Stimulated activated CD8-positive, alpha-beta memory T cell treated with anti-CD3 and anti-CD28 coated beads, Interleukin-7, amount 100 ng/mL, for 48 hours (primary cell): ENCODE measurements around the gene PPIF.
"Not testable (repeated sequence)": the region's sequence is repeated elsewhere in the genome, so short reads cannot be mapped to it uniquely, and the experiment has no call there.

ENCODE experiments used
- DNase-seq, 2 donors: peaks; one replicate each; pipeline ENCODE4 v3.0.0-alpha.2; 2020; ENCODE audit warnings: low read depth in 1 of 2; ENCODE audit errors: extremely low read depth in 1 of 2

The PPIF gene

DNA sequence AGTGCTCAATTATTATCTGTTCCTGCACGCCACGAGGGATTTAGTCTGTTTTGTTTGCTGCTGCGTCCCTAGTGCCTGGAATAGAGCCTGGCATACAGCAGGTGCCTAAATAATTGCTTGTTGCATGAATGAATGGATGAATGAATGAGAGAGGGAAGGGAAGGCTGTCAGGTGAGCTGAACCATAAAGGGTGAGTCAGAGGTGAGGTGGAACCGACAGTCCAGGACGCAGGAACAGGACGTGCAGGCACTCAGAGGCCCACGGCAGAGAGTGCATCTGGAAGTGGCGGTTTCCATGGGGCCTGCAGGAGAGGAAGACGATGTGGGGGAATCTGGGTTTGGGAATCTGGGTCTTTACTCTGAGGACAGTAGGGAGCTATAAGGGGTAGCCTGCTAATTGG lies 17.7 kb upstream of the PPIF start:
- DNase-seq = no peak

DNA sequence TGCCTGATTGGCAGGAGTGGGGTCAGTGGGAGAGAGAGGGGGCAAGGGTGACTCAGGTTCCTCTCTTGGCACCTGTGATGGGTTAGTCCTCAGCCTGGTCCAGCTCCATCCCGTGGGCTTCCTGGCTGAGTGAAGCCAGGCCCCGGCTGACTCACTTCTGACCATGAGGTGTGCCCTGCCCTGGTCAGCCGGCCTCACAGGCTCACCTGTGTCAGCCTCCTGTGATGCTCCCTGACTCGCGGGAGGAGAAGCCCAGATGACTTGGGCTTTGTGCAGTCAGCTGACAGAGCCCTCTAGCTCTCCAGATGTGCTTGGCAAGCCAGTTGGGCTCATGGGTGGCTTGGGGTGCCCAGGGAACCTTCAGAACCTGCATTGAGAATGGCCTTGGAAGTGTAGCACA lies 16.0 kb upstream of the PPIF start:
- no peak for DNase-seq

DNA sequence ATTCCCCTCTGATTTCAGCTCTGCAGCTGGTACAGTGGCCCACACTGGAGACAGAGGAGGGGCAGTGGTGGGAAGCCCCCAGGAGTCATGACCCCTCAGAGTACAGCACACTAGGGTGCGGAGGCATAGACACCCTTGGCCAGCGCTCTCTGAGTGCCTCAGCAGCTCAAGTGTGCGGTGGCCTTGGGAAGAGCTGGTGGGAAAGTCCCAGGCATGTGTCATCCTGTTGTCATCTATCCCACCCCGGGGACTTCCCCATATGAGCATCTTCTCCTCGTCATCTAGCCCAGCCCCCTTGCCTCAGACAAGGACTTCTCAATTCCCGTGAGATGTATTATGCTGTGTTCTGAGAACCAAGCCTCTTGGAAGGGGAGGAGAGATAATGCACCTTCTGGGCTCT lies 15.6 kb upstream of the PPIF start:
- DNase-seq = peak; percentile 67 to 87

DNA sequence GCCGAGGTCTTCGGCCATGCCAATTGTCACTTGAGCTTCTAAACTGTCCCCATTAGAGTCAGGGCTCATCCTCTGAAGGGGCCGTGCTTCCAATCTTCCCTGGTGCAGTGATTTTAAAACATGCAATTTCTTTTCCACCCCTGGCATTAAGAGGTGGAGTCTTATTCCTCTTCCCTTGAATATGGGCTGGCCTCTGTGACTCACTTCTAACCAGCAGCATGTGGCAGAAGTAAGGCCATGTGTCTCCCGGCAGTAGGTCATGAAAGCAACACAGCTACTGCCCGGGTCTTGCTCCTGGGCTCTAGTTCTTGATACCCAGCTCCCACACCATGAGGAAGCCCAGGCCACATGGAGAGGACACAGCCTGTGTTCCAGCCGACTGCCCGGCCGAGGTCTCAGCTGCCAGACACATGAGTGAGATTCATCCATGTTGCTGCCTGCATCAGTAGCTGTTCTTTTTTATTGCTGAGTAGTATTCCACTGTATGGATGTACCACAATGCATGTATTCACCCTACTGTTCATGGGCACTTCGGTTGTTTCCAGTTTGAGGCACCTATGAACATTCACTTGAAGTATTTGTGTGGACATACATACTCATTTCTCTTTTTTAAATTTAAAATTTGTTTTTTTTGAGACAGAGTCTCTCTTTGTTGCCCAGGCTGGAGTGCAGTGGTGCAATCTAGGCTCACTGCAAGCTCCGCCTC lies 14.5 kb upstream of the PPIF start:
- DNase-seq = not testable (repeated sequence)

DNA sequence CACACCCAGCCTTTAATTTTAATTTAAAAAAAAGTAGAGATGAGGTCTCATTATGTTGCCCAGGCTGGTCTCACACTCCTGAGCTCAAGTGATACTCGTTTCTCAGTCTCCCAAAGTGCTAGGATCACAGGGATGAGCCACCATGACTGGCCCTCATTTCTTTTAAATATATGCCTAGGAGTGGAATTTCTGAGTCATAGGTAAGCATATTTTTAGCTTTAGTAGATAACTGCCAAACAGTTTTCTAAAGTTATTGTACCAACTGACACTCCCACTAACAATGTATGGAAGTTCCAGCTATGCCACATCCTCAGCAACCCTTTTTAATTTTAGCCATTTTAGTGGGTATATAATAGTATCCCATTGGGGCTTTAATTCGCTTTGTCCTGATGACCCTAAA lies 13.8 kb upstream of the PPIF start:
- DNase-seq = no peak

DNA sequence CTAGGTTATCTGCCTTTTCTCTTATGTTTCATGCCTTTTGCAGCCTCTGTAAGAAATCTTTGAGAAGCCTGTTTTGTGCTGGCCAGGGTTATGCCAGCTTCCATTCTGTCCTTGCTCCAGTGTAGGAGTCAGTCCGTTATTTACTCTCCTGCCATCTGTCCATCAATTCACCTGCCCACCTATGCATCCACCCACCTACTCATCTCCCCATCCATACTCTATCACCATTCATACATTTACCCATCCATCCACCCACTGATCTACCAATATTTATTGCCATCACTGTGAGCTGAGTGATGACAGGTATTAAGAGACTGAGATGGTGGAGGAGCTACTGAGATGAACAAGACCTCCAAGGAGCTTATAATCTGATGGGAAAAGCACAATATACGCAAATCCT lies 12.7 kb upstream of the PPIF start:
- DNase-seq = no peak

DNA sequence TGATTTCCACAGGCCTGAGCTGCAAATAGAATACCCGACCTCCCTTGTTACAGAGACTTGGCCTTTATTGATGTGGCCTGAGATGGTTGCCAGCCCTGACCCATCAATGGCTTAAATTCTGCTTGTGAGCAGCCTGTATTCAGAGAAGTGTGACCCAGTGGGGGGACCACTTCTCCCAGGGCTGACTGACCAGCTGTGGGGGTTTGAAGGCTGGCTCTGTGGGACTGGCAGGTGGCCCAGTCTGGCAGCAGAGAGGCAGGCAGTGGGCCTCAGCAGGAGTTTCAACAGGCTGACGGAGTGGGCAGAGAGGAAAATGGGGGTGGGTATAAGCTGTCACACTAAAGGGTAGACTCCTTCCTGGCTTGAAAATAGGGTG lies 12.2 kb upstream of the PPIF start:
- no peak for DNase-seq

DNA sequence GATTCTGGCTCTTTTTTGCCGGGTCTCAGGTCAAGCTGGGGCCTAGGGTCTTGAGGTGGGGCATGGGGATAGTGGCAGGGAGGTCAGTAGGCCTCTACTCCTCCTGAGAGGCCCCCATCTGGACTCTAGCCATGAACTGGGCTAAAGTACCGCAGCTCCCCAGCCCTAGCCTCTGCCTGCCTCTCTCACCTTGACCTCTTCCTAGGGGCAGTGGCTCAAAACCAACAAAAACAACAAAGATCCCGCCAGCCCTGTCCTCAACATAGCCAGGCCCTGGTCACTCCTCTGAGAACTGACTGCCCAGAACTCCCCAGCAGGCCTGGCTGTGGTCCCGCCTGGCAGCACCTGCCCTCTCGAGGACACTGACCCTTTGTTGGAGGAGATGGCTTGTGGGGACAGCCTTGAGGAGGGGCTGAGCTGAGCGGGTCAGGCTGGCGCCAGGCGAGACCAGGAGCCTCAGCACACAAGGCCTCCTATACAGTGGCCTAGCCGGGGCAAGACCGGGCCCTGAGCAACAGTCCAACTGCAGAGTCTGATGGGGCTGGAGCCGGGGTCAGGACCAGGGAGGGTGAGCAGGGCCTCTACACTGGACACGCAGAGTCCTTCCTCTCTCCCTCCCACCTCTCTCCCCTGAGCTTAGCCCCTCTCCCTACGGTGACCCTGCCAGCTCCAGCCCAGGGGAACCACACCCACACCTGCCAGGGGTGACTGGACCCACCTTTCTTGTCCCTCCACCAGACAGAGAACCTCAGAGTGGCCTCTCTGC lies 11.6 kb upstream of the PPIF start:
- no peak for DNase-seq

DNA sequence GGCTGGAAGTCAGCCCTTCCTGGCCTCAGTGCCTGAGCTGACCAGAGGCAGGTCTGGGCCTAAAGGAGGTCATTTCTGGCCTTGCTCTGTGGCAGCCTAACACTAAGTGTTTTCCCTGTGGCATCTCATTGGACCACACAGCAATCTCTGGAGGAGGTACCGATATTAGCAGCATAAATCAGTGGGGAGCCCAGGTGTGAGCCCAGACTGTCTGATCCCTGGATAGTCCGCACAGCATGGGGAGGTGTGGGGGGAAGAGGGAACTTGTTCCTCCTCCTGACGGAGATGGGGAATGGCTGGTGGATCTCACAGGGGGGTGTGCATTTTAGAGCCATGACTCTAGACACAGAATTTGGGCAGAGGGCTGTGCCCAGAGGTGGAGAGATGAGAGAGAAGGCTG lies 11.0 kb upstream of the PPIF start:
- DNase-seq = no peak

DNA sequence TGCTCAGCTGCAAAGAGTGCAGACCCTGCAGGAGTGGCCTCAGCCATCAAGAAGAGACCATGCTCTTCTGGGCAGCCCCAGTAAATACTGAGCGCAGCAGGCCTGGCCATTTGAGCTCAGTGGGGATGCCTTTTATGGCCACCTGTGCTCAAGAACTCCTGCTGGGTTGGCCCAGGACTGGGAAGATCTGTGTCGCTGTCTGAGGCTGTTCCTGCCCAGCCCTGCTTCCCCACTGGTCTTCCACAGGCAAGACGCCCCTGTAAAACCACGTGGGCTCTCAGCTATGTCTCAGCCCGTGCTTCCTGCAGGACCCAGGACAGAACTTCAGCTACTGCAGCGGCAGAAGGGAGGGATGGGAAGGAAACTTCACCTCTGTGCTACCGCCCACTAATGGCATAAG lies 10.5 kb upstream of the PPIF start:
- DNase-seq = no peak

DNA sequence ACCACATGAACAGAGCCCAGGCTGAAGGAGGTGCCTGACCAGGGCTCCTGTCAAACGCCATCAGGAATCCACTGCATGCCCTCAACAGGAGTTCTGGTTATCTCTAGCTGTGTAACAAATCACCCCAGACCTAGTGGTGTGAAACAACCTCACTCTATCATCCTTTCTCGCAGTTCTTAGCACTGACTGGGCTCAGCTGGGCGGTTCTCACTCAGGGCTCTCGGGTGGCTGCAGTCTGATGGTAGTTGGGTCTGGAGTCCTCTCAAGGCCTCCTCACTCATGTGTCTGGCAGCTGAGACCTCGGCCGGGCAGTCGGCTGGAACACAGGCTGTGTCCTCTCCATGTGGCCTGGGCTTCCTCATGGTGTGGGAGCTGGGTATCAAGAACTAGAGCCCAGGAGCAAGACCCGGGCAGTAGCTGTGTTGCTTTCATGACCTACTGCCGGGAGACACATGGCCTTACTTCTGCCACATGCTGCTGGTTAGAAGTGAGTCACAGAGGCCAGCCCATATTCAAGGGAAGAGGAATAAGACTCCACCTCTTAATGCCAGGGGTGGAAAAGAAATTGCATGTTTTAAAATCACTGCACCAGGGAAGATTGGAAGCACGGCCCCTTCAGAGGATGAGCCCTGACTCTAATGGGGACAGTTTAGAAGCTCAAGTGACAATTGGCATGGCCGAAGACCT lies 9.3 kb upstream of the PPIF start:
- not testable (repeated sequence) for DNase-seq

DNA sequence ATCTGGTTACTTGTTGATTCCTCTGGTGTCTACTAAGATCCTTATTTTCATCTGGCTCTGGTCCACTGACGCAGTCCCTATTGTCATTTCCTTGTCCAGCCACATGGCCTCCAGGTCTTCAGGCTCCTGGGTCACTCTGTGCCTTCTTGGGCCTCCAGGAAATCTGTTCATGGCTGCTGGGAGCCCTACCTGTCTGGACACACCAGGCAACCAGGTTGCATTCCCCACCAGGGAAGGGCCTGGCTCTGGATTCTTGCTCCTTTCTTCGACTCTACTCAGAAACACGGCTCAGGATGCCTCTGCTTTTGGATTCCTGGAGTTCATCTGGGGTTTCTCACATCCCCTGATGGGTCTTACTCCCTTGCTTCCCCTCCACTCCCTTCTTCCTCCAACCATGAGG lies 8.0 kb upstream of the PPIF start:
- DNase-seq = no peak

DNA sequence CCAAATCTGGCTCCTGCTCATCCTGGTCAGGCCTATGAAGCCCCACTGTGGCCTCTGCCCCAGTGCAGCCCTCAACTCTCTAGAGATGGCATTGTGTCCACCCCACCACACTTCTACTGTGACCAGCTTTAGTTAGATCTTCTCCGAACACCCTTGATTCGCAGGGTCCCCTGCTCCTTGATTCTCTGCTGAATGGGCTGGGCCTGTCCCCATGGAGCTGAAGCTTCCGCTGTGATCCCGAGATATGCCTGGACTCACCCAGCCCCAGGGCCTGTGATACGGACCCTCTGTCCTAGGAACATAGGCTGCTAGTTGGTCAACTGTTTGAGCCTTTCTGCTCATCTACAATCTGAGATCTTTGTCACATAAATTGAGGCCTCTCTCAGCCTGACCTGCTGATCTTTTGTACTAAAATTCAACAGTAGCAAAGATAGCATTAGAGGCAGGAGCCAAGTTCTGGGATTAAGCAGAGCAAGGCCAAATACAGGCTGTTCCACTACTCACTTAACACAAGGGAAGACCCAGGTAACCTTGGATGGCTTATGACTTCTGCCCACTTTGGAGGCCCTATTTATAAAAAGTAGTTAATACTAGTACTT lies 6.5 kb upstream of the PPIF start:
- no peak for DNase-seq

DNA sequence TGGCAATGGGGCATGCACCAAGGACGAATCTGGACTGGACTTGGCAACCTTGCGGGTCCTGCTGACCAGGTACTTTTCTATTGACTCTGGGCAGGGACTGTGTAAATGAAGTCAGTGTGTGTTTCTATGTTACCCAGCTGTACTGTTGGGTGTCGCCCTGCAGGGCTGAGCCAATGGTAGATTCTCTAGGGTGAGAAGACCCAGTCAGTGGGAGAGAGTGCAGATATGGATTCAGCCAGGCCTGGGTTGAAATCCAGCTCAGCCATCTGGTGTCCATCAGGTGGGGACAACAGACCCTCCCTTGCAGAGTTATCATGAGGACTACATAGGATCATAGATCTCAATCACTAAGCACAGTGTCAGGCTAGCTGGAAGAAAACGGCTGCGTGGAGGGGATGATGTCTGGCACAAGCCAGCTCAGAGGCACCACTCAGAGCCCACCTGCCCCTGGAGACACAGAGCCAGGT lies 4.9 kb upstream of the PPIF start:
- no peak for DNase-seq

DNA sequence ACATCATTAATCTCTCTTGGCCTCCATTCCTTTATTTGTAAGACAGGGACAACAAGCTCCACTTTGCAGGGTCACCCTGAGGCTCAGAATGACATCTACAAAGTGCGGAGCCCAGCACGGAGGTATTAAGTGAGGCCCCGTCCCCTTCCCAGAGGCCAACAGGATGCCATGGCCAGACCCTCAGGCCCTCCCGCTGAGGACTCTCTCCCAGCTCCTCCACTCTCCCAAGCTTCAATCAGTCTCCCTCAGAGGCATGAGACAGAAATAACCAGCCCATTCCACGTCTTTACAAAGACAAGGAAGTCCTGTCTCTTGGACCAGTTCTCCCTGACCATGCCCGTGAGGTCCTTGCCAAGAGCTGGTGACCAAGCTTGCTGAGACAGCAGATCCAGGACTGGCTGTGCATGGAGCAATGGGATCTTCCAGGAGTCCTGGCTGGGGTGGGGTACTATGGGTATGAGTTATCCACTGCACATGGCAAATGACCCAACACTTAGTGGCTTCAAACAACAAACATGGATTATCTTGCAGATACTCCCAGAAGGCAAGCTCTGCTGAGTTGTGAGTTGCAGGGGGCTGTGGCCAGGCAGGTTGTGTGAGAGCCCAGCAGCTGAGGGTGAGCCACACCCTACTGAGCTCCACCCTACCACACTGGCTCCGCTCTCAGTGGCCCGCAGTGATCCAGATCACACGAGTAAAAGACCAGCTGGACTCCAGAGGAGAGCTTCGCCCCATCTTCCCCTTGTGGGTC lies 4.3 kb upstream of the PPIF start:
- no peak for DNase-seq

DNA sequence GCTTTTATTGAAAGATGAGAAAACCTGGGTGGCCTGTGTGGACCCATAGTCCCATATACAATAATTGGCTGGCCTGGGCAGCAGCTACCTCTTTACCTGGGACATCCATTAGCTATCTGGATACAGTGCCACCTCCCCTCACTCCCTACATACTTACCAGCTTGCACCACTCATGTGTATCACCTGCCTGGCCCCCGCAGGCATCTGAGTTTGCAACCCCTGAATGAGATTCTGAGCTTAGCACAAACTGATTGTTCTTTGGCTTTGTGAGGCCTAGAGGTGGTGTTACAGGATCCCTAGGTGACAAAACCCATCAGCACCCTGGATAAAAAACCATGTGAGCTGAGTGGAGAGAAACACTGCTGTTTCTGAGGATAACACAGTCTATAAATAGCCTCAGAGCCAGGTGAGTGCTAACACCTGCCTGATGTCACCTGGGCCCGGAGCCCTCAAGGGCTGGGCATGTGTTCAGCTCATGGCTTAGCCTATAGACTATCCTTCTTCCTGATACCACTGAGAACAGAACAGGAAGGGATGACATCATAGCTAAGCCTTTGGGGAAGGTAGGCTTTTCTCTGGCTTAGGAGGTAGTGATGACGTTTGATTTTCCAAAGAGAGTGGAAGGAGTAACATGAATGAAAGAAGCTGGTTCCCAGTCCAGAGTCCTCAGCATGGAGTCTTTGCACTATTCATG lies 2.6 kb upstream of the PPIF start:
- DNase-seq = no peak

DNA sequence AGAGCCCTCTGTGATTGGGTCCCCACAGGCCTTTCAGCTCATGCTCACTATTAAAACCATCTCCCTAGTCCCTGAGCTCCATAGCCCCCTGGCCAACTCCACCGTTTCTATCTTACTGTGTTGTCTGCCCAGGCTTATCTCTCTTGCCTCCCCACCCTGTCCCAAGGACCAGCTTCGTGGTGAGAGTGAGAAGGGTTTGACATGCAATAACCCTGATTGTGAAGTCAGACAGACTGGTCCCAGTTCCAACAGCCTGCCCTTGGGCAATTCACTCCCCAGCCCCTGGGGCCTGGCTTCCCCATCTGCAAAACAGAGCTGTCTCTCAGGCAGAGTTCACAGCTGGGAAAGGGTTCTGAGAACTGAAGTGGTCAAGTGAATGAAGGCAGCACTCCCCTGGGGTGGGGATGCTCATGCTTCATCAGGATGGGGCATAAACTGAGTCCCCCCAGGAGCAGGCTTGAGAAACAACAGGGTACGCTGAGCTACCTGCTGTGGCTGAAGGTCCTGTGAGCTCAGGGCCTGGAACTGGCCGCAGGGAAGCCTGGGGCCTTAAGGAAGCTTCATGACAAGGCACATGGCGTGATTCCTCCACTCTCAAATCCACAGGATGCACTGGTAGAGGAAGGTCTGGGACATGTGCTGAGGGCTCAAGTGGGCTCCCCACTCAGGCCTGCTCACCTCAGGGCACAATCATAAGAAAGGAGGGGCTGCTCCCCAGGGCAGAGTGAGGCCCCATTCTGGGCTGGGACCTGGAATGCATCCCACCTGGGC lies 1.8 kb upstream of the PPIF start:
- no peak for DNase-seq

DNA sequence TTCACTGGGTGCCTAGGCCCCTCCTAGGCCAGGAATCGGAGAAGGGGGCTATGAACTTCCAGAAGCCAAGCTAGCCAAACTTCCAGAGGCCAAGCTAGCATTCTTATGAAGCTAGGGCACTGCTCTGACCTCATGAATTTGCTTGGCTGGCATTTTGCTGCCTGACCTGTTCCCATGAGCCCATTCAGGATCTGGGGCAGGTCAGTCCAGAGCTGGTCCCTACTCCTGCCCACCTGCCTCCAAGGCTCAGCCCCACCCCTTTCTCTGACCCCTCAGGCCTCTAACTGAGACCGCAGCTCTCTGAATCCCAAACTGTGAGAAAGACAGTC lies 1.3 kb upstream of the PPIF start:
- DNase-seq = no peak

DNA sequence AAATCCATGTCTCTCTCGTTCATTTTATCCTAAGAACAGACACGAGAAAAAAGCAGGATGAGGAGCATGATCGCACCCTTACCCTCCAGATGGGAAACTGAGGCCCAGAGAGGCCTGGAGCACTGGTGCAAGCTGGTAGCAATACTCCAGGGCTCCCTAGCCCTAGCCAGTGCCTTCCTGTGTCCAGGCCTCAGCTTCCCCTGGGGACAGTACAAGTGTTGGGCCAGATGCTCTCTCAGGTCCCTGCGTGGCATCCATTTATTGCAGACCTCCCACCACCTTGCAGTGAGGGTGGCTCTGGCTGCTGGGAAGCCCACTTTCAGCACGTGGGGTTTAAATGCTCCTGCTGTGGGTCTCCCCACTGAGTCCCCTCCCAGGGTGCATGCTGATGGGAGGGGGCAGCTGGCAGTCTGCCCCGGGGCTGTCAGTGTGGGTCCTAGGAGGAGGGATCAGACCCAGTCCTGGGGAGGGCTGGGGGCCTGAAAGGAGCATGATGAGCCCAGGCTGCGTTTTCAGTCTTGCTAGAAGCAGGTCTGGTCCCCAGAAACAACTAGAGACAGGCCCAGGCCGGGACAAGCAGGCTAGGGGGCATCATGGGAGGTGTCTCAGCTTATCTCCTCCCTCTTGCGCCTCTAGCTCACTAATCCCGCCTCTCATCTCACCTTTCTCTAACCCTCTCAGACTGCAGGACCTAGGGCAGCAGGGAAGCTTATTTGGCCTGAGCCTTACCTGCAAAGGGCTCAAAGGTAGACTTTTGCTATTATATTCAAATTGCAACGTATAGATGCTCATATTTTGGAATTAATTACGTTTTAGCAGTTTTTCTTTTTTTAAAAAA lies 662 bp upstream of the PPIF start:
- no peak for DNase-seq
